Non-pigmented ciliary epithelial cell (primary cell): ENCODE measurements around the gene TRMT5.

Experiments used
- DNase-seq: peaks from one replicate; pipeline ENCODE4 v3.0.0-alpha.2; 2010; ENCODE audit warnings: low read depth

TRMT5 gene

GRCh38 chr14:60980811-60981632 is at the start of gene TRMT5, which contains the start of gene SLC38A6:
Gene TRMT5 (minus strand): TSS chr14:60981079. CDS start chr14:60980973, 106 bp downstream.
Gene SLC38A6 (plus strand): TSS chr14:60981245. CDS start chr14:60981278, 33 bp downstream.
- peak; percentile 85 for DNase-seq

- DNase-seq, result no peak
Measured at GRCh38 chr14:61026526-61026925, 45.6 kb upstream of the TRMT5 start.

- peak; percentile 45 for DNase-seq
Measured at GRCh38 chr14:61025251-61026223, 44.7 kb upstream of the TRMT5 start.

- no peak for DNase-seq
Measured at GRCh38 chr14:61019537-61019936, 38.7 kb upstream of the TRMT5 start.

GRCh38 chr14:61003571-61003970 is 22.7 kb upstream of the TRMT5 start:
- DNase-seq, result no peak

GRCh38 chr14:60999536-60999935 is 18.7 kb upstream of the TRMT5 start:
- DNase-seq, result no peak

GRCh38 chr14:60998617-60999016 is 17.7 kb upstream of the TRMT5 start:
- no peak for DNase-seq

- DNase-seq, result no peak
Measured at GRCh38 chr14:60989599-60989998, 8.7 kb upstream of the TRMT5 start.

GRCh38 chr14:60986500-60986899 is 5.6 kb upstream of the TRMT5 start:
- no peak for DNase-seq

GRCh38 chr14:60984196-60984595 is 3.3 kb upstream of the TRMT5 start:
- DNase-seq, result no peak

GRCh38 chr14:60981633-60982455 is 965 bp upstream of the TRMT5 start:
- peak; percentile 81 for DNase-seq

- DNase-seq, result no peak
Measured at GRCh38 chr14:60977847-60978246, 3.0 kb downstream of the TRMT5 start.

- DNase-seq, result no peak
Measured at GRCh38 chr14:60975551-60975950, 5.3 kb downstream of the TRMT5 start.

- no peak for DNase-seq
Measured at GRCh38 chr14:60974090-60974651, 6.7 kb downstream of the TRMT5 start.

- DNase-seq, result no peak
Measured at GRCh38 chr14:60973070-60973469, 7.8 kb downstream of the TRMT5 start.

GRCh38 chr14:60972295-60972694 is 8.6 kb downstream of the TRMT5 start:
- DNase-seq, result no peak

GRCh38 chr14:60971271-60971670 is 9.6 kb downstream of the TRMT5 start:
- DNase-seq, result no peak

- DNase-seq, result no peak
Measured at GRCh38 chr14:60970146-60970545, 10.7 kb downstream of the TRMT5 start.

- no peak for DNase-seq
Measured at GRCh38 chr14:60968671-60969070, 12.2 kb downstream of the TRMT5 start.

GRCh38 chr14:60968099-60968498 is 12.8 kb downstream of the TRMT5 start:
- no peak for DNase-seq

GRCh38 chr14:60965402-60965801 is 15.5 kb downstream of the TRMT5 start:
- no peak for DNase-seq
